DMS 273 treated with DMSO at 0.1 percent for 48 hours (cell line): ENCODE measurements around the gene TPPP2.

Experiments used
- DNase-seq: peaks from one replicate; lab custom pipeline; 2025; lab: John Stamatoyannopoulos, UW

TPPP2 gene

DNA sequence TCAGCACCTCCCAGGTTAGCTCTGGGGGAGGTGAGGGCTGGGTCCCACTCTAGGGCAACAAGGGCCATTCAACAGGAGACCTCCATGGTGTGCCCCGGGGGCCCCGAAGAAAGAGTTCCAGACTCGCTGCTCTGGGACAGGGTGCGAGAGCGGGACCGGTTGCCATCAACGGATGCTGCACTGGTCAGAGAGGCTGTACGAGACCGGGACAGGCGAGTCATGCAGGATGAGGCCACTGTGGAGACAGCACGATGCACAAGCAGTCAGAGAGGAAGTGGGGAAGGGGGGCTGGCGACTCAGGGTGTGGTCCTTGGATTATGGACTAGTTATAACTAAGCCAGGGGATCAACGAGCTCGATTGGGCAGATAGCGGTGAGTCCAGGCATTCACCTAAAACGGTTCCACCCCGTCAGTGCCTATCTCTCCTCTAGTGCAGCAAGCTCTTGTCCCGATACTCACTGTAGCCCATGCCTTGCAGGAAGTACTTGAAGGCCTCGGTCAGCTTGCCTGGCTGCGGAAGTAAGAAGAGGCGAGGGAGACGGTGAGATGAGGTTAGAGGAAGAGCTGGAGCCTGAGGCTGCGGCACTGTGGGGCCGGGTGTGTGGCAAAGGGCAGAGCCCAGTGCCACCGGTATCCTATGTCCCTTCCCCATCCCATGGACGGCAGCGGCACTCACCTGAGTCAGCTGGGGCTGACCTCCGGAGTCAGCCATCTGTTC, 12.3 kb upstream of the TPPP2 start:
- no peak for DNase-seq

DNA sequence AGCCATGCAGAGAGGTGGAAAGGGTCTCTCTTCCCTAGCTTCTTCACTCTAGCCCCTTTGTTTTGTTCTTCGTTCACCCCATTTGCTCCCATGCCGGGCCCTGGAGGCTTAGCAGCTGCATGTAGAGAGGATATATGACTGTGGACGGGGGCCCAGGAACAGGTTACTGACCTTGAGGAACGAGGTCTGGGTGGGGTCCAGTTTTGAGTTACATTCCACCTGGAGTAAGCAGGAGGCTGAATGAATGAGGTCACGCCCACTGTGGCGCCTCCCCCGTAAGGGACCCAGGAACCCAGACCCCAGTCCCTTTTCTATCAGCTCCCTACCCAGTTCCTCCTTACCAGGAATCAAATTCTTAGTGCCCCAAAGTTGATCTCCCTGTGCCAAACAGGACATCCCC, 11.7 kb upstream of the TPPP2 start:
- no peak for DNase-seq

DNA sequence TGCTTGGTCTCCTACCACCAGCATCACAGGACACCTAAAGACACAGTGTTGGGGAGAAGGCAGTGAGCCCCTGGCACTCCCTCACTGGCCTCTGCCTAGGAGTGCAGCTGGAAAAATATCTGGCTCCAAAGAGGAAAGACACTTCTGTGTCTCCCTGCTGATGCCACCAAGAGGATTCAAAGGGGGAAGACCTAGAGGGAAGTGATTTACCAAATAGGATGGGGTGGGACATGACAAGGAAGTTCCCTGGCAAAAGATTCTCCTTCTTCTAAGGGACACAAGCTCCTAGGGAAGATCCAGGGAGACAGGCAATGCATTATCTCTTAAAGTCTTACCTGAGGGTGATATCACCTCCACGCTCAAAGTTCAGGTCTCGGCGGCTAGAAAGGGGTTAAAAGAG, 11.2 kb upstream of the TPPP2 start:
- DNase-seq, result no peak

DNA sequence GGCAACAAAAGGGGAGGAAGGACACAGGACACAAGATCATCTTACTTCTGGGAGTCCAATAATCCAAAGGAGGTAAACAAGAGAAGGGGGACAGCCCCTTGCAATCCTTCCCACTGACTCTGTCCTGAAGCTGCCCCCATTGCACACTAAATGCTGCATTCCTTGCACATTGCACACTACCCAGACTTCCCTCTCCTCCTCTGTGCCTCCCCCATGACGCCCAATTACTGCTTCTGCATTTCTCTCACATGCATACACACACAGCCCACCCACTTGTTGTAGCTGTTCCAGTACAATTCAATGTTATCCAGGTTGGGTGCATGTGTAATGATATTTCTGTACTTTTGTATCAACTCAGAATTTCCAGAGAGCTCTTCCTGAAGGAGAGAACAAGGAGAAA, 10.7 kb upstream of the TPPP2 start:
- DNase-seq, result no peak

DNA sequence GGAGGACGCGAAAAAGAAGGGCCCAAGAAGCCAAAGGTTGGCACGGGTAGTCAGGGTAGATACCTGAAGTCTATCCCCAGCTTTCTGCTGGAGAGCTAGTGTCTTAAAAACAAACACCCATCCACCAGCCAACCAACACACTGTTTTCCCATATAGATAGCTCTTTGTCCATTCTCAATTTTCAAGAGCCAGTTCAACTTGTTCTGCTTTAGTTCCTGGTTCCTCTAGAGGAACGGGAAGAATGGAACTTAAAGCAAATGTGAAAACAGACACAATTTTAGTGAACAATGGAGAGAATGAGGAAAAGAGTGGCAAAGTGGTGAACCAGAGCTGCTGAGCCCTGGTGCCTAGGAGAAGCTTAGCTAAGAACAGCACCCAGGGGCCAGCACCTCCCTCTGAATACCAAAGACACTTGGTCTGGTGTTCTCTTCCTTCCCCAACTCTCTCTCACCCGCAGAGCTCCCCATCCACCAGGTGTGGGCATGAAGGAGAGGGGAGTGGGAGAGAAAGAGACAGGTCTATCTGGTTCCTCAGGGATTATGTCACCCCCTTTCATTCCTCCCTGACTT, 9.0 kb upstream of the TPPP2 start:
- DNase-seq, result no peak

DNA sequence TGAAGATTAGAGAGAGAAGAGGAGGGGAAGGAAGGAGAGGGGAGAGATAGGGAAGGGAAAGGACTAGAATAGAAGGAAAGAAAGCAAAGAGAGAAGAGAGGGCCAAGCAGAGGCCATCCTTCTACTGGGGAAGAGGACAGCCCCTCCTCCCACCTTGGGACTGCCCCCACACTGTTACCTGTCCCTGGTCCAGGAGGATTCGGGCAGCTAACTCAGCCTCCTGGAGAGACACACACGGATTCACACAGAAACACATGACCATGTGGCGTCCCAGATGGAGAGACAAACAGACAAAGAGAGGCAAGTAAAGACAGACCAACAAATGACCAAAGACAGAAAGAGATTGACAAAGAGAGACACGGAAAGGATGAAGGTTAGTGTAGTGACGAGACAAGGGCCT, 7.3 kb upstream of the TPPP2 start:
- no peak for DNase-seq

DNA sequence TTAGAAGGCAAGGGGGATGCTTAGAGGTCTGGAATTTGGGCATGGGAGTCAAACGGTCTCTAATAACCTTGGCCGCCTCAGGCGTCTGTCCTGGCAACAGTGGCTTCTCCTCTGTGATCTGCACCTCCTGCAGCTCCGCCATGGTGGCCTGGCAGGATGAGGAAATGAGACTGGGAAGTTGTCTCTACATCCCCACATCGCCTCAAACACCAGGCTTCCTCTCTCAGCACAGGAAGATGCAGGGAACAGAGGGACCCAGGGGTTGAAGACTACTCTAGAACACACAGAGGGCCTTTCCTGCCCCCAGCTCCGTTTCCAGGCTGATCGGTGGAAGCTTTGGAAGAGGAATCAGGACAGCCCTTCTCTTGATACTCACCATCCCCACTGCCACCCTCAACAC, 6.8 kb upstream of the TPPP2 start:
- DNase-seq, result no peak

DNA sequence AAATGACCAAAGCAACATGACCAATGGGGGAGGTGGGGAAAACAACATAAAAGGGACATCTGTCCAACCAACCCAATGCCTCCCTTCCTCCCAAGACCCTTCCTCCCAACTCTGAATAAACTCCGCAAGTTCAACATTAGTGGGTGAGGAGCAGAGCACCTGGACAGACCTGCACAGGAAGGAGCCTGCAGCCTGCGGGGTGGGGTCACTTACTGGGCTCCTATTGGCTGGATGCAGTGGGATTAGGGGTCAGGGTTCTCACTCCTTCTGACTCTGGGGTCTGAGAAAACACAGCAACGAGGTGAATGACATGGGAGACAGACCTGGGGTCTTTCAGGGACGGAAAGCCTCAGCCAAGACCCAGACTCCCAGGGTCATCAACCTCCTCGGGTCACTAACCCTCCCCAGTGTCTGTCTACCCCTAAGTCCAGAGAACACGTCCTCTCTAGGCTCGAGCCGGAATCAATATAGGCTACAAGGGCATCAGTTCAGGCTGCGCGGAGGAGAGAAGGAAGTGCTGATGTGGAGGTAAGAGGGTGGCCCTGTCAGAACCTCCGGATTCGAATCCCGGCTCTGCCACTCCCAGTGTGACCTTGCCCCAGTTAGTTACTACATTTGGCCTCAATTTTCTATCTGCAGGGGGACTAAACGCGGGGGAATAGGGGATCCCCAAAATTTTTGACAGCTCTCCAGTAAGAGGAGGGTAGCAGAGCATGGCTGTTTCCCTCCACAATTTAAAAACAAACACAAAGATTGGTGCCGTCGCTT, 6.0 kb upstream of the TPPP2 start:
- no peak for DNase-seq

DNA sequence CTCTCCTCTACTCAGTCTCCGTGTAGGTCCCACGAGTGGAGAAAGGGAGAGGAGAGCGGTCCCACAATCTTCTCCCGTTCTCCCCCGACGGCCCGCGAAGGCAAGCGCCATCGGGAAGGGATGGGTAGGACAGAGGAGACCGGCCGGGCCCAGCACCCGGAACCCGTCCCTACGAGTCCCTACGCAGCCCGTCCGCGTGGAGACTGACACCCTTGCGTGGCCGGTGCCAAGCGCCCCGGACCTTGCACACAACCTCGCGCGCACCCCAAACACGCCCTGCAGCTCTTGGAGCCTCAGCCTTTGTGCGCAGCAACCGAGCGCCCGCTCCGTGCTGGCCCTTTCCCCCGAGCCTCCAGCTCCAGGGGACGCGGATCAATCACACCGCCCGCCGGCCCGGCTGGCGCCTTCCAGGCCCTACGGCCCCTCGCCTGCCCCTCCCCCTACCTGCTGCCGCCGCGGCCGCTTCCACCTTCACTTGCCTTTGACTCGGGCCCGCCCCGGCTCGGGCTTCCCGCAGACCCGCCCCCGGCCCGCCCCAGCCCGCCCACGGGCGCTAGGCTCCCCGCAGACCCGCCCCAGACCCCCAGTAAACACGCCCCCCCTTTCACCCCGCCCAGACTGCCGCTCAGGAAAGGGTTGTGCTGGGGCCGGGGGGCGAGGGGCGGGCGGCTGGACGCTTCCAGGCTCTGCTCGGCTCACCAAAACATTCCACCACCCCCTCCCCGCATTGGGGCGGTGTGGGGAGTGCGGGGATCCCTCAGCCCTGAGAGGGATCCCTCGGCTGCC, 5.2 kb upstream of the TPPP2 start, which contains the start of gene NDRG2:
Gene NDRG2, minus strand, starts transcription at position 477 of the 786 bp plus-strand sequence. CDS start 1,746 bp downstream, outside the sequence.
- no peak for DNase-seq

DNA sequence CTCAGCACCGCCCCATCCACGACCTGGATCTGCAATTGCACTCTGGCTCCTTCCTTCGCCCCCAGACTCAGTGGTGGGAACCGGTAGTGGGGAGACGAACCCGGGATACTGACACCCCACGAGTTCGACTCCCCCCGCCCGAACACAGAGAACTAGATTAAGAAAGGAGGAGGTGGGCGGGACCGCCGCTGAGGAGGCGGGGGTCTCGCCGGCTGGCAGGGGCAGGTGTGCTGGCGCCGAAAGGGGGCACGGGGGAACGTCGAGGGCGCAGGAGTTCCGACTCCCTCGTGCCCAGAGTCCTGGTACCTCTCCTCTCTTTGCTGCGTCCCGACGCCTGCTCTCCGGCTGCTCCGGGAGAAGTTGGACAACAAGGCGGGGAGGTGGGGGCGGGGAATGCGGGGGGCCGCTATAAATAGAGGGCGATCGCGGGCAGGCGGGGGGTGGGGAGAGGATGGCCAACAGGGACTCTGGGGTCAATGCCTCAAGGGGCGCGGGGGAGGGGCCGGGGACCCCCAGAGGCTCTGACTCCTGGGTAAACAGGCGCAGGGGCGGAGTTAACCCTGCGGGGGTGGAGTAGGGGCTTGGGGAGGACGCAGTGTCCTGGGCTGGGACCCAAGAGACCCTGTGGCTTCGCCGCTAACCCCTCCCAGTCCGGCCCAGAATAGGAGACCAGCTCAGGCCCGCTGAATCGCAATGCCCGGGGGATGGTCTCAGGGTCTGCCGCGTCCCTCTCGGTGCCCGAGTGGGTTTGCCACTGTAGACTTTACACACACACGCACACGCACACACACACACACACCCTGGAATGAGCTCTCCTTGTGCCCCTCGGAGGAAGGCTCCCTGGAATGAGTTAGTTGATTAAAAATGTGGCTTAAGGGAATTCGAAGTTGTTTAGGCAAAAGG, 4.4 kb upstream of the TPPP2 start:
- DNase-seq, result no peak

DNA sequence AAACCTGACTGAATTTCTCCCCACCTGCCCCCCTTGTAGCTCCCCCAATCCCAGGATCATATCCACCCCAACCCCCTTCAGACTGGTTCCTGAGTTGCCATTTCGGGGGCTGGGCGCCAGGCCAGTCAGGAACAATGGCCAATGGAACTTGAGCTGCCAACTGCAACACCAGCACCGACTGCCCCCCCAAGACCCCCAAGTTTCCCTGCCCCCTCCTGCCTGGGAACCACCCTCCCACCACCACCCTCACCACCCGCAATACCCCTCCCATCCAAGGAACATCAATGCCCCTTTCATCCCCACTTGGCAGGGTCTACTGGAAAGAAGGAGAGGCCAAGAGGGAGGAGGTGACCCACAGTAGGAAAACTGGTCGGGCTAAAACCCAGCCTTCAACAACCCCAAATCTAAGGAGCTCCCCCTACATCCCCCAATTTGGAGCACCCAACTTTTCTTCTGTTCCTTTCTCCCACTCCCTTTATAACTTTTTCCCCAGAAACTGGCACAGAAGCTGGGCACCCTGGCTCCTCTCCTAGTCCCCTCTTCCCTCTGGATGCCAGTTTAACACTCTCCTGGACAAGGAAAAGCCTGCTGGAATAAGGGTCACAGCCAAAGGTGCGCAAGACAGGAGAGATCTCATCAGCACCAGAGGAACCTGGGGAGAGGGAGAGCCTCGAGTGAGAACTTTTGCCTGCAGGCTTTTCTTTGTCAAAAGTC, 3.6 kb upstream of the TPPP2 start:
- no peak for DNase-seq

DNA sequence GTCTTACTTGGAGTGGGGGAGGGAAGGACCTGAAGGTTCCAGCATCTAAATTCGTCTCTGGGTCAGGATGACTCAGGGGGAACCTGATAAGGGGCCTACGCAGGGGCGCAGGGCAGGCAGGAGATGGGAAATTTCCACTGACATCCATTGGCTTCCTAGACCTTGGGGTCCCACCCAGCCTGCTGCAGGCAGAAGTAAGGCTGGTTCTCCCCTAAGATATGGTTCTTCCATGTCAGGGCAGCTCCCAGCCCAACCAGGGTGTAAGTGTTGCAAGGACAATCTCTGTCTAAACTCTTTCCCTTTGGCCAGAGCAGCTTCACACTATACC, 3.1 kb upstream of the TPPP2 start:
- no peak for DNase-seq

DNA sequence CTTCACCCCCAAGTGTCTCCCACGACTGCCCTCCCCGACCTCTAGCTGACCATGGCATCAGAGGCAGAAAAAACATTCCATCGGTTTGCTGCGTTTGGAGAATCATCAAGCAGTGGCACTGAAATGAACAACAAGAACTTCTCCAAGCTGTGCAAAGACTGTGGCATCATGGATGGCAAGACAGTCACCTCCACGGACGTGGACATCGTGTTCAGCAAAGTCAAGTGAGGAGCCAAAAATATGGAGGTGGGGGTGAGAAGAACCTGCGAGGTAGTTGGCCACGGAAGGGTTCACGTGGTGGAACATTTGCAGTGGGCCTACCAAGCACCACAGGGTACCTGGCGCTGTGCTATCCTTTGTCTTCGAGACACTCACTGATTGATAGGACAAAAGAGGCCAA, 514 bp downstream of the TPPP2 start:
- DNase-seq, result no peak

DNA sequence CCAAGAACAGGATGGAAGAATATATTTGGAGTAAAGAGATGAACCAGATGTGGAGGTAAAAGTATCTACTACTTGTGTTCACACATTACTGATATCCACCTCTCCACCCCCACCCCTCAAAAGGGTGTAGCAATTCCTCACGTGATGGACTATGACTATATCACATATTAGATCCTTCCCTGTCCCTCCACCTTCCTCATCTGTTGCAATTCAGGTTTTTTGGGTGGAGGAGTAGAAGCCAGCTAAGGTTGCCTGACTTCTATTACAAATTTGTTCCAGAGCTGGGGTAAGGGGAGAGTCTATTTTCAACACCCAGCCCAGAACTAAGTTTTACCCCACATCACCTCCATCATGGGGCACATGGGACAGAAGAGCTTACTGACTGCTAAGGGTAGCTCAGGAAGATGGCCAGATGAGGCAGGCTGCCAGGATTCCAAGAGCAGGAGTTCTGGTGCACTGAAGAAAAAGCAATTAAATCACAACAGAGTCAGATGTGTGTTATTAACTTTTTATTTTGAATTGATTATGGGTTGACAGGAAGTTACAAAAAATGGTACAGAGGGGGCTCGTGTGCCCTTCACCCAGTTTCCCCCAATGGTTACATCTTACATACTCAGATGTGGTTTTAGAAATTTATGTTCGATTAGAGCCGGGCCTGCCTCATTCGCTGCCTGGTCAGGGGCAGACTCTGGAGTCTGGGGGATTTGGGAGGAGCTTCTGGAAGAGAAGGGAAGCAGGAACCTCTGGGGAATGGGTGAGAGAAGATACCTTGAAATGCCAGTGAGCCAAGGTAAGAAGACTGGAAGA, 2.5 kb downstream of the TPPP2 start:
- no peak for DNase-seq

DNA sequence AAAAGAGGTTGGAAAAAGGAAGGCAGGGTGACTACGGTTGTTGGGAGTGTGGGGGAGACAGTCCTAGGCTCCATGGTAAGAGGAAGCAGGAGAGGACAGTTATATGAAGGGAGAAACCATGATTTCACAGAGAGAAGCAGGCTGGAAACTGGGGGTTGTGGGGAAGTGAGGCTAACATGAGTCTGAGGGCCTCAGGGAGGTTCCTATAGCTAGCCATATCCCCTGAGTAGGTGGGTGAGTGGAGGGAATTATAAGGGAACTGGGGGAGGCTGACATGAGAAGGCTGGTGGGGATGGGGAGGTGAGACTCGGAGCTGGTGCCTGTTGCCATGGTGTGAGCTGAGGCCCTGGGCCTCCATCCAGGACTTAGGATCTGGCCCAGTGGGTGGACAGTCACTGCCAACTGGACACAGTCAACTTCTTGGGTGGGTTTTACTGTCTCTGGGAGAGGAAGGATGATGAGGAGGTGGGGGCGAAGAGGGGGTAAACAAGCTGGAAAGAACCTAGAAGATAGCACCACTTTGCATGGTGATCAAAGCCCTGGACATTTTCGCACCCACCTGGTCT, 3.2 kb downstream of the TPPP2 start:
- DNase-seq, result no peak

DNA sequence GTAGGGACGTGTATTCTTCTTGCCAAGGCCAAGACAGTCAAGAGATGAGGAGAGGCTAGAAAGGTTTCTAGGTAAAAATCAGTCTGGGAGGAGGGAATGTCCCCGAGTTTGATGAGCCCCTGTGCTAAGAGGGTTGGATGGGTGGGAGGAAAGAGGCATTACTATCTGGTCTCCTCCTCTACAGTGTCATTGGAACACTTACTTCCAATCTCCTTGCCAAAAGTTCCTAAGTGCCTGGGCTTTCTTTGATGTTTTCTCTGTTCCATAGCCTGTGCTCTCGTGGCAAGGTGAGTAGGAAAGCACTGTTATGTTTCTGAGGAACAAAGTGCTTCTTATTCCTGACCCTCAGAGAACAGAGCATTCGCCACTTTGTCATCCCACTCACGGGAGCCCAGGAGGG, 4.7 kb downstream of the TPPP2 start, which contains the start of gene RNASE13:
Gene RNASE13, minus strand, starts transcription at position 101 of the 400 bp plus-strand sequence. CDS start 519 bp downstream, outside the sequence.
- DNase-seq, result no peak

DNA sequence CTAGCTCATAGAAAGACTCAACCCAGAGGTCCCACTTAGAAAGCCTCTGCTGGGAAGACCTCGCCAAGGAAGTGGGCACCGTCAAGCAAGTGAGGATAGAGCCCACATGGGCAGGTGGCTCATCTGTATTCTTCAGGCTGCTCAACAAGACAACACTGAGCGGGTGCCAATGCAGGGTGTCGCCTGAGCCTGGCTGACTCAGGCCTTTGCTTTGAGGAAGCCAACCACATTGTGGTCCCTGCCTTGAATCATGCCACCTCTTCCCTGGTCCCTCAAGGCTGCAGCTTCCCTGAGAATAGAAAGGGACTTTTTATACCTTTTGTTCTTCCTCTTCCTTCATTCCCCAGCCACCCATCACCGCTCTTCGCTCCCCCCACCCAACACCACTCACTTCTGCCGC, 6.7 kb downstream of the TPPP2 start:
- DNase-seq, result no peak

DNA sequence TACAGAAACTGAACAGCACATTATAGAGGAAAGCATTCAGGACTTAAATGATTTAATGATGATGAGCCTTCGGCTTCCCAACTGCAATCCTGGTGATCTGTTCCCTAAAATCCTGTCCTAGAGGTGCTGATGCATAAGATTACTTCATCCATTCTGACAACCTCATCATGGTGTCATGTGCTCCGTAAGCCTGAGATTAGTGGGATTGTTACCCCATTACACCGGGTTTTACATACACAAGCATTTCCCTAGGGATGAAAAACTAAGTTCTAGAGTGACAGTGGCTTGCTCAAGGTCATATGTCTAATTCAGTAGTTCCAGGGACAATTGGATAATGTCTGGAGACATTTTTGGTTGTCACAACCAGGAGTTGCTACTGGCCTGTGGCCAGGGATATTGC, 7.1 kb downstream of the TPPP2 start:
- no peak for DNase-seq
